Panc1 (cell line): ENCODE data around the gene ANKH.

Experiments
- CTCF ChIP-seq: fragments of 450-650 bp; IDR thresholded peaks from 2 replicates; pipeline ENCODE4 v1.5.1; 2017; ENCODE audit warnings: mild to moderate bottlenecking
- SIN3A ChIP-seq: IDR thresholded peaks from 2 replicates; pipeline ENCODE4 v1.6.1; 2012; ENCODE audit warnings: low read depth, mild to moderate bottlenecking, low read length, moderate library complexity, borderline replicate concordance; ENCODE audit not compliant: insufficient read depth

DNA sequence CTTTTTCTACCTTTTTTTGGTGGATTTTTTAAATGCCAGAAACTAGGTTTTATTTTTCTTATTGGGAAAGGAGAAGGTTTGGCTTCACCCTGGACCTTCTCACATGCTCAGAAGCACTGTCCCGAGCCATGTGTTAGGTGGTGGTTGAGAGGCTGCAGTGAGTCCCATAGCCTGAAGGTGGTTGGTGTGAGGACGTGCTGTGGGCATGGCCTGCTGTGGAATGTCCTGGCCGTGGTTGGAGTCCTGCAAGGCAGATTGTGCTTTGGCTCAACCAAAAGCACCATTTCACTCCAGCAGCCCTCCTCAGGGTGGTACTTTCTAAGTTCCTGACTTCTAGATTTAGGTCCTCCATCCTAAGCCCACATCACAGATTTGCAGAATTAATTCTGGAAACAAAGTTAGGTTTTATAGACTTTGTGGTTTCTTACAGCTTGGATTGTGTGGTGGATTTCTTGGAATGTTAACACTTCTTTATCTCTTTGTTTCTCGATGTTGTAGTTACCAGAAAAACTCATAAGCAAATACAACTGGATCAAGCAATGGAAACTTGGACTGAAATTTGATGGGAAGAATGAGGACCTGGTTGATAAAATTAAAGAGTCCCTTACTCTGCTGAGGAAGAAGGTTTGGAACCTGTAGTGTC lies 184.4 kb downstream of the ANKH start:
- TF ChIP-seq CTCF = no peak
- TF ChIP-seq SIN3A = no peak
